Activated CD4-positive, alpha-beta memory T cell treated with anti-CD3 and anti-CD28 coated beads for 36 hours (primary cell): ENCODE results near the gene PRXL2A. TPM values are rescaled to one million over a fixed set of nuclear protein-coding genes. Genes with fewer than 3 reads are reported as not detected.
"Not testable (repeated sequence)": the region's sequence is repeated elsewhere in the genome, so short reads cannot be mapped to it uniquely, and the experiment has no call there.

Source experiments
- CTCF ChIA-PET: fragments of 350-600 bp; sonication (Branson Sonifier 250); formaldehyde crosslinking; loops from one replicate; lab custom pipeline; 2021; ENCODE audit warnings: antibody characterized with exemption, inconsistent platforms; lab: Charles Lee
- POLR2A ChIA-PET: fragments of 350-600 bp; sonication (Branson Sonifier 250); formaldehyde crosslinking; loops from one replicate; lab custom pipeline; 2021; ENCODE audit warnings: antibody characterized with exemption; lab: Charles Lee
- DNase-seq: peaks from one replicate; pipeline ENCODE4 v3.0.0-alpha.2; 2020
- H3K27ac Mint-ChIP-seq: one replicate; pipeline ENCODE4 v1.8.0; 2021; ENCODE audit warnings: mixed read lengths
- H3K27me3 Mint-ChIP-seq: one replicate; pipeline ENCODE4 v1.8.0; 2021; ENCODE audit warnings: mixed read lengths
- H3K36me3 Mint-ChIP-seq: one replicate; pipeline ENCODE4 v1.8.0; 2021; ENCODE audit warnings: mixed read lengths
- H3K4me1 Mint-ChIP-seq: one replicate; pipeline ENCODE4 v1.8.0; 2021; ENCODE audit warnings: low read depth, mixed read lengths
- H3K4me3 Mint-ChIP-seq: one replicate; pipeline ENCODE4 v1.8.0; 2021; ENCODE audit warnings: mild to moderate bottlenecking, mixed read lengths
- H3K9me3 Mint-ChIP-seq: one replicate; pipeline ENCODE4 v1.8.0; 2021; ENCODE audit warnings: mixed read lengths
- intact Hi-C: fragments of 100-400 bp; cut with micrococcal nuclease; formaldehyde crosslinking; loops from one replicate; pipeline ENCODE4 v1.15.1; 2023
- total RNA-seq, 2 experiments: library from RNA; stranded (reverse); gene quantifications; one replicate each; pipeline ENCODE4 v1.2.3, GENCODE V29; 2021

Gene PRXL2A
- total RNA-seq, 2 experiments from 2014 or later = 9.5 to 10.1 TPM

DNA sequence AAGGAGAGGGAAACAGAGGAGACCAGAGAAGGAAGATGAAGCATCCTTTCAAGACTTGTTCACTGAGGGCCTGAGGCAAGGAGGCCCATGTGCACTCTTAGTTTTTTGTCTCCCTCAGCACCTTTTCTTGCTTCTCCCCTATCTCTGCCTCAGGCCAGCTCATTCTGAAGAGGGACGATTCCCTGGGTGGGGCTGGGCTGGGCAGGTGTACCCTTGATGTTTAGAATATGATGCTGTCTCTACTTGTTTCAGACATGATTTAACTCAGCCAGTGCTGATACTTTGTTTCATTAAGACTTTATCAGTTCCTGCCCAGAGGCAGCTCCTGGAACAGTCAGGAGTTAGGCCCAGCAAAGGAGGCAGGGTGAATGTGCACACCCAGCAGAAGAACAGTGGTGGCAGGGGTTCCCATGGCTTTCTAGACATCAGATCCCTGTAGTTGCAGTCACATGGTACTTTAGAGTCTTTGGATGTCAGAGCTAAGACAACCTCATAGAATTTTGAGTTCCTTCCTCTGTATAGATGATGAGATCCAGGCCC lies 3.4 kb downstream of the PRXL2A start:
- no peaks in the 10 kb centered on the region for H3K36me3 Mint-ChIP-seq
- no peaks in the 10 kb centered on the region for H3K9me3 Mint-ChIP-seq
- H3K4me3 Mint-ChIP-seq = no peak overlapping the region
- ChIA-PET POLR2A (no interaction called here), CTCF (interaction anchor here (0.5 to 1.9 kb wide), 3 partner anchors 34 to 905 kb away, joined by 3 to 7 read pairs (median 5); no protein-coding TSS in a partner anchor)
- peaks cover 16% of the 10 kb centered on the region for H3K4me1 Mint-ChIP-seq
- no peak overlapping the region for H3K27ac Mint-ChIP-seq
- peaks cover 5% of the 10 kb centered on the region for H3K27me3 Mint-ChIP-seq
- no peak for DNase-seq
- intact Hi-C loops = no loop called here

DNA sequence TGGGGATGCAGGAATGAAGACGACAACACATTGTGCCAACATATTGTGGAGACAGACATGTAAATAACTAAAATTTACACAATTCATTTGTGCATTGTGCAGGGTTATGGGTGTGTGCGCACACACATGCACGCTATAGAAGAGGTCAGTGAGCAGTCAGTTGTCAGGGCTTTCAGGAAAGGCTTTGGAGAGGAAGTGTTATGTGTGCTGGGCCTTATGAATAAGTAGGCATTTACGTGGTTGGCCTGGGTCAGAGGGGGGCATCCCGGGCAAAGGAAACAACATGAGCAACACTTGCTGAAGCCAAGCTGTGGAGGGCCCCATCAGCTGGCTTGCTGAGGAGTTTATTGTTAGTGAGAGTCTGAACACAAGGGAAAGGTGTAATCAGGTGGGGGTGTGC lies 4.1 kb downstream of the PRXL2A start:
- no peak overlapping the region for H3K4me3 Mint-ChIP-seq
- no peaks in the 10 kb centered on the region for H3K9me3 Mint-ChIP-seq
- no peak for DNase-seq
- no peak overlapping the region for H3K27ac Mint-ChIP-seq
- ChIA-PET POLR2A (no interaction called here), CTCF (interaction anchor here (0.5 to 1.5 kb wide), 2 partner anchors 93 to 906 kb away, joined by 3 to 4 read pairs; no protein-coding TSS in a partner anchor)
- peaks cover 5% of the 10 kb centered on the region for H3K27me3 Mint-ChIP-seq
- no peaks in the 10 kb centered on the region for H3K36me3 Mint-ChIP-seq
- H3K4me1 Mint-ChIP-seq = peaks cover 14% of the 10 kb centered on the region
- intact Hi-C loops = no loop called here

DNA sequence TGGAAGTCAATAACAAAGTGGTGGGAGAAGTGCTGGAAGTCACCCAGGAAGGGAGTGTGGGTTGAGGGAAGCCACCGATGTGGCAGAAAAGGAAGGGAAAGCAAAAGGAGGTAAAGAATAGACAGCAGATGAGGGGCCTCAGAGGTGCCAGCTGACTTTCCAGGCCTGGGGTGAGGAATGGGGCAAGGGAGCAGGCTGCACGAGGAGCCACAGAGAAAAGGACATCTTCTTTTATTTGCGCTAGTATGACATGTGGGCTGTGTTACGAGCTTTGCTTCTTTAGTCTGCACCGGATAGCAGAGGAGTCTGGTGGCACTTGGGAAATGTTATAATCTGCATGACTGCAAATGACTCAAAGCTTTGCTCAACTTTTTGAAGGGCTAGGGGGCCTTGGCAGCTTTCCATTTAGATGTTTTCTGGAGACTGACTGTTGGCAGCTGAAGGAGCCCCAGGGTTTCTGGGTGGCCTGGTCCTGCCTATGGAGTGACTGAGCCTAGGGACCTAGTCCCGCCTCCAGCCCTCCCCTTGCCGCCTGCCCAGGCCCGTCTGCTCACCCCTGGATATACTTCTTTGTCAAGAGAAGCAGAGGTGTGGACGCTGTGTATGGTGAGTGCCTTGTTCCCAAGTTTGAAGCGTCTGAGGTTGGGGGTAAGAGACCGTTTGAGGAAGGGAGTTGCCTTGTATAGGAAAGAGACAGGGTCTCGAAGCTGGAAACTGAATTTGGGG lies 5.1 kb downstream of the PRXL2A start:
- no peaks in the 10 kb centered on the region for H3K9me3 Mint-ChIP-seq
- peaks cover 8% of the 10 kb centered on the region for H3K4me1 Mint-ChIP-seq
- DNase-seq = no peak
- POLR2A ChIA-PET = no interaction called here
- peaks cover 1% of the 10 kb centered on the region for H3K27me3 Mint-ChIP-seq
- intact Hi-C loops = no loop called here
- H3K4me3 Mint-ChIP-seq = no peak overlapping the region
- CTCF ChIA-PET = interaction anchor here (1.2 to 1.5 kb wide), 2 partner anchors 32 to 92 kb away, joined by 3 to 4 read pairs; no protein-coding TSS in a partner anchor
- H3K27ac Mint-ChIP-seq = no peak overlapping the region
- no peaks in the 10 kb centered on the region for H3K36me3 Mint-ChIP-seq

DNA sequence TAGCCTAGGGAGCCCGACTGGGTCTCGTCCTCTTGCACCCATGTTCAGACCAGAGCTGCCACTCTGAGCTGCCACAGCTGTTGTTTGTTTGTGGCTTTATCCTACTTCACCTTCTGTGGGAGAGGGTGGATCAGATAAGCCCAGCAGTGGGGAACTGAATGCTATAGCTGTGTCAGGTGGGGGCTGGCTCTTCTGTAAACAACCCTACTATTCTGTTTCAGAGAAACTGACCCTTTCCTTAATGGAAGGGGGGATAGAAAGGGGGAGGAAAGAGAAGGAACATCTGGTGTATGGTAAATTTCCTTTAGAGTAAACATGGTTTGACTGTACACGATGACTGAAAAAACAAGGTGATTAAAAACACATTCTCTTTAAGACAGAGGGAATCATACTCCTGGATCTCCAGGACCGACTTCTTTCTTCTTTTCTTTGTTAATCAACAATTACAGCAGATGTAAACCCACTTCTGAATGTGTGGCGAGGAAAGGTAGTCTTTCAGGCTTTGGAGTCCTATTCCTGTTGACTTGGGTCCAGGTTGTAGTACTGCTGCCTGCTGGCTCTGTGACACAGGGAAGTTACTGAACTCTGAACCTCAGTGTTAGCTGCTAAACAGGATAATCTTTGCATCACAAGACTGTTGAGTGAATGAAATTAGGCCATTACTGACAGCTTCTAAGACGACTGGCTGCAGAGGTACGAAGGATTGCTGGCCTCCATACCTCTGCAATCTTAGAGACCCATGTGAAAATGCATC lies 6.0 kb downstream of the PRXL2A start:
- CTCF ChIA-PET = interaction anchor here (0.6 to 1.2 kb wide), 2 partner anchors 31 to 86 kb away, joined by 3 read pairs; no protein-coding TSS in a partner anchor
- H3K27ac Mint-ChIP-seq = no peak overlapping the region
- no peak for DNase-seq

DNA sequence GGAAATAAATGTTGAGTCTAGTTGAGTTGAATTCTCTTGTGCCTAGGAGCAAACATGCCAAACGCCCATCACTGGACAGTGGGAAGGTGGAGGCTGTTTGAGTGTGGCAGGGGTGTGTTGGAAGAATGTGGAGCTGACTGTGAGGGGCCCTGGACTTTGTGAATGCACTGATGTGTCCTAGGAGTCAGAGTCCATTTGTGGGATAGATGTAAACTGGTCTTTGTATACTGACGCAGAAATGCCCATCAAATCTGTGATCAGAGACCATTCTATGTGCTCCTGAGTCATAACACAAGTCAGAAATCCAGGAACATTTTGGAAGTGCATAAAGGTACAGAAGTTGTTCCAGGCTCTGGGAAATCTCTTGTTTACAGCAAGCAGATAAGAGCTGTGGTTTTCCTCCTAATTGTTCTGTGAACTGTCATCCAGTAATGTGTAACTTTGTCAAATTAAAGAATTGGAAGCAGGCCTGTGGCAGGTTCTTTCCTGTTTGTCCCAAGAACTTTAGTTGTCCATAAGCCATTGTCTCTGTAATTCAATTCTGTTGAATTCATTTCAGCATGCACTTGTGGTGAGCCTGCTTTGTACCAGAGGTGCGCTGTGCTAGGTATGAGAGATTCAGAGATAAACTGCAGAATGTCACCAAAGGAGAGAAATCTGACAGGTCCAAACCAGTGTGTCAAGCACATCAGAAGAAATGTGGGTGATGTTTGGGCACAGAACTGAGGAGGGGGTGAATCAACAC lies 7.6 kb downstream of the PRXL2A start:
- intact Hi-C loops = no loop called here
- POLR2A ChIA-PET = no interaction called here
- Mint-ChIP-seq H3K27ac (no peak overlapping the region), H3K4me1 (peaks cover 5% of the 10 kb centered on the region), H3K27me3 (no peaks in the 10 kb centered on the region), H3K36me3 (no peaks in the 10 kb centered on the region), H3K4me3 (no peak overlapping the region), H3K9me3 (no peaks in the 10 kb centered on the region)
- DNase-seq = no peak
- CTCF ChIA-PET = no interaction called here

More for the DNA sequence above, 6.0 kb downstream of the PRXL2A start:
- intact Hi-C loops = no loop called here
- H3K4me3 Mint-ChIP-seq = no peak overlapping the region
- no peaks in the 10 kb centered on the region for H3K9me3 Mint-ChIP-seq
- no peaks in the 10 kb centered on the region for H3K27me3 Mint-ChIP-seq
- POLR2A ChIA-PET = no interaction called here
- no peaks in the 10 kb centered on the region for H3K36me3 Mint-ChIP-seq
- H3K4me1 Mint-ChIP-seq = peaks cover 5% of the 10 kb centered on the region

DNA sequence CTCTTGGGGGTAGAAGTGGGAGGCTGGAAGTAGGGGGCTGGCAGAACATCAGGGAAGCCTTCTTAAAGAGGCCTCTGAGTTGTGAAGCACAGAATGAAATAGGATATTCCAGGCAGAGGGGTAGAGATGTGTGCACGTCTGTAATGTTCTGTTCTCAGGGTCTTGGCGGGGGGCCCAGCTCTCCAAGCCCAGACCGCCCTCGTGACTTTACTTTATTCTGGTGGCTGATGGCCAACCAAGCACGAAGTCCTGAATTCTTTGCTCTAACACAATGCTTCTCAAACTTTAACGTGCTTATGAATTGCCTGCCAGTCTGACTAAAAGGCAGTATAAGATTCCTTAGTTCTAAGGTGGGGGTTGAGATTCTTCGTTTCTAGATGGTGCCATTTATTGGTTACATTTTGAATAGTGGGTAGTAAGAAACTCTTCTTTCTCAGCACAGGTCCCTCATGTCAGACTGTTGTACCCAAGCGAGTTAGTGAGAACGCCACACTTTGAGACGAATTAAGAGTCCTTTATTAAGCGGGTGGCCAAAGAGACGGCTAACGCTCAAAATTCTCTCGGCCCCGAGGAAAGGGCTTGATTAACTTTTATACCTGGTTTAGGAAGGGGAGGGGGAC lies 8.2 kb downstream of the PRXL2A start:
- intact Hi-C loops = no loop called here
- no peaks in the 10 kb centered on the region for H3K36me3 Mint-ChIP-seq
- no peak overlapping the region for H3K4me3 Mint-ChIP-seq
- H3K27ac Mint-ChIP-seq = no peak overlapping the region
- POLR2A ChIA-PET = no interaction called here
- DNase-seq = no peak
- CTCF ChIA-PET = no interaction called here
- no peaks in the 10 kb centered on the region for H3K27me3 Mint-ChIP-seq
- peaks cover 5% of the 10 kb centered on the region for H3K4me1 Mint-ChIP-seq
- no peaks in the 10 kb centered on the region for H3K9me3 Mint-ChIP-seq

DNA sequence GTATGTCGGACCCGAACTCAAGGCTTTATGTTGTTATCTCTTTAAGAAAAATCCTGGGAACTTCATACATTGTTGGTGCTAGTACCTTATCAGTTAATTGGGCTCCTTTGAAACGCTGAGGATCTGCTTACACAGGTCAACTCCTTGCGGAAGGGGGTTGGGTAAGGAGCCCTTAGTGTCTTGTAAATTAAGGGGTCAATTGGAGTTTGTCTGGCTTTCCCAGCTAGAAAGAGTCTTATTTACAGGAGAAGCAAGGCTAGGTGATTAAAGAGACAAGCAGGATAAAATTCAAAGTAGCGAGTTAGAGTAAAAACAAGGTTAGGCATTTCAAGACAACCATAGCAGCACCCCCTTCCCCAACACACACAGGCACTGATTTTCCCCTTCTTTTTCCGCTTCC lies 8.9 kb downstream of the PRXL2A start:
- intact Hi-C loops, CTCF ChIA-PET, H3K9me3 Mint-ChIP-seq, H3K4me3 Mint-ChIP-seq, DNase-seq, H3K4me1 Mint-ChIP-seq, POLR2A ChIA-PET, H3K27ac Mint-ChIP-seq, H3K36me3 Mint-ChIP-seq, H3K27me3 Mint-ChIP-seq: not testable (repeated sequence)

DNA sequence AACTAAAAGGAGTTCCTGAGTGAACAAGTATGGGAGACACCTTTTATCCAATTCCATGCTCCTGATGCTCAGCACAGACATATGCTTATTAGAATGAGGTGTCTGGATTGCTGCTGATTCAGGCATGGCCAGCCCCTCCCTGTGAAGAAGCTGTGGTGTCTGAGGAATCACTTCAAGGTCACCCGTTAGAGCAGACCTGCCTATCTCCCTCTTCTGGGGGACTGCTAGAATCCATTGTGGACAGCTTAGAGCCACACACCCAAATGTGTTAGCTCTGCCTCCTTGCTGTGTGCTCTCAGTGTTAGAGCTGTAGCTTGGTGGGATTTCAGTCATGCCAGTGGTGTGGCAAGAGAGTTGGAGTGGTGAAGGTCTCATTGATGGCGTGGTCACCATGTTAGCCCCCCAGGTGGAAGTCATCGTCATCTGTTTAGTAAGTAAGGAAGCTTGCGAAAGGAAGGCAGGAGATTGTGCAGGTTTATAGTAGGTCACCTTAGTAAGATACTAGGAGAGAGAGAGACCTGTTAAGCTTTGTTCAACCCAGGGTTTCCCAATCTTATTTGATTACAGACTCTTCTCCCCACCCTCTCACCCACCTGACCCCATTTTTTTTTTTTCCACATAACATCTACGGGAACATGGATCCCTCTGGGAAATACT lies 12.8 kb downstream of the PRXL2A start:
- CTCF ChIA-PET = interaction anchor here (1.0 to 1.8 kb wide), 3 partner anchors 10 to 85 kb away, joined by 3 to 5 read pairs (median 5); no protein-coding TSS in a partner anchor
- POLR2A ChIA-PET = no interaction called here
- no peak overlapping the region for H3K4me3 Mint-ChIP-seq
- H3K36me3 Mint-ChIP-seq = no peaks in the 10 kb centered on the region
- H3K4me1 Mint-ChIP-seq = no peaks in the 10 kb centered on the region
- intact Hi-C loops = no loop called here
- no peak for DNase-seq
- no peaks in the 10 kb centered on the region for H3K9me3 Mint-ChIP-seq
- no peaks in the 10 kb centered on the region for H3K27me3 Mint-ChIP-seq
- H3K27ac Mint-ChIP-seq = no peak overlapping the region

DNA sequence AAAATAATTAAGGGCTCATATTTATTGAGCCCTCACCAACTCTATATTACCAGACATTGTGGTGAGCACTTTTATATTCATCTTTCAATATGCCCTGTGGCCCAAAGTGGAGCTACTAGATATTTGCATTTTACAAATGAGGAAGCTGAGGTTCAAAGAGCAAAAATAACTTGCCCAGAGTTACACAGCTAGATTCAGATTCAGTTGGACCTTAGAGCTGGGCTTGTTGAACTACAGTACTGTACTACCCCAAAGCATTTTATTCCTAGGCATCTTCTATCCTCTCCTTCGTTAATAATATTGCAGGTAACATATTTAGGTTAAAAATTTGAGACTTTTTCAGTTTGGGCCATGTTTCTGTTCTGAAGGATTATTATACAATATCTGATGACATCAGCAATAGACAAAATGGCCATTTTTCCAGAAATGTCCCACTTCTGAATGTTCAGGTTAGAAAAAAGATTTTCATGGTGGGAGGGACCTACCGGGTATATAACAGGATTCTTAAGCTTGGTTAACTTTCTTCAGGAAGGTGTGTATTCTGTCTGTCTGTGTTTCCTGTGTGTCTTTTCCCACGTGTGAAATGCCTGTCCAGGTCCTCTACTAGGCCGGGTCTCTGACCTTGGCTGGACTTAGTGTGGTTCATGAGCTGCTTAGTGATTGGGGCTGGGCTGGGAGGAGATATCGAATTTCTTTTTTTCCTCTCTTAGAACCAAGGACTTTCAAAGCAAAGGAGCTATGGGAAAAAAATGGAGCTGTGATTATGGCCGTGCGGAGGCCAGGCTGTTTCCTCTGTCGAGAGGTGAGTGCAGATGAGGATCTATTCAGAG lies 13.6 kb downstream of the PRXL2A start:
- no peaks in the 10 kb centered on the region for H3K4me1 Mint-ChIP-seq
- no peak overlapping the region for H3K27ac Mint-ChIP-seq
- ChIA-PET POLR2A (no interaction called here), CTCF (interaction anchor here (1.4 to 1.8 kb wide), 4 partner anchors 9 to 83 kb away, joined by 5 to 8 read pairs (median 6); no protein-coding TSS in a partner anchor)
- no peaks in the 10 kb centered on the region for H3K36me3 Mint-ChIP-seq
- no peak overlapping the region for H3K4me3 Mint-ChIP-seq
- DNase-seq = no peak
- intact Hi-C loops = no loop called here
- no peaks in the 10 kb centered on the region for H3K27me3 Mint-ChIP-seq
- H3K9me3 Mint-ChIP-seq = no peaks in the 10 kb centered on the region

DNA sequence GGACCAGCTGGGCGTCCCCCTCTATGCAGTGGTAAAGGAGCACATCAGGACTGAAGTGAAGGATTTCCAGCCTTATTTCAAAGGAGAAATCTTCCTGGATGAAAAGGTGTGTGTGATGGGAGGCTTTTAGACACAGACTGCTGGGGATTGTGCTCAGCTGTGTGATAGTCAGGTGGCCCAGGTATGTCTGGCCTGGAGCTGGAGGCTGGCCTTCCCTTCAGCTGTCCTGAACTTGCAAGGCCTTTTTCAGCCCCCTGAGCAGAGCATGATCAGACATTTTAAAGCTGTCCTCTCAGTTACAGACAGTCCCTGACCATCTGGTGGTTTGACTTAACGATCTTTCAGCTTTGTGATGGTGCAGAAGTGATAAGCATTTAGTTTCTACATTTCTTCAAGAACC lies 17.6 kb downstream of the PRXL2A start:
- Mint-ChIP-seq H3K4me1 (no peaks in the 10 kb centered on the region), H3K27ac (no peak overlapping the region), H3K36me3 (peaks cover 4% of the 10 kb centered on the region), H3K9me3 (no peaks in the 10 kb centered on the region), H3K4me3 (no peak overlapping the region), H3K27me3 (no peaks in the 10 kb centered on the region)
- intact Hi-C loops = no loop called here
- no peak for DNase-seq
- ChIA-PET POLR2A (interaction anchor here (0.6 kb wide), 1 partner anchor 317 kb away, joined by 3 read pairs; no protein-coding TSS in a partner anchor), CTCF (interaction anchor here (2.9 kb wide), 1 partner anchor 80 kb away, joined by 9 read pairs; no protein-coding TSS in a partner anchor)
